ENCODE data around the gene RNF227.
"Not testable (repeated sequence)": the region's sequence is repeated elsewhere in the genome, so short reads cannot be mapped to it uniquely, and the experiment has no call there.

The RNF227 gene

DNA sequence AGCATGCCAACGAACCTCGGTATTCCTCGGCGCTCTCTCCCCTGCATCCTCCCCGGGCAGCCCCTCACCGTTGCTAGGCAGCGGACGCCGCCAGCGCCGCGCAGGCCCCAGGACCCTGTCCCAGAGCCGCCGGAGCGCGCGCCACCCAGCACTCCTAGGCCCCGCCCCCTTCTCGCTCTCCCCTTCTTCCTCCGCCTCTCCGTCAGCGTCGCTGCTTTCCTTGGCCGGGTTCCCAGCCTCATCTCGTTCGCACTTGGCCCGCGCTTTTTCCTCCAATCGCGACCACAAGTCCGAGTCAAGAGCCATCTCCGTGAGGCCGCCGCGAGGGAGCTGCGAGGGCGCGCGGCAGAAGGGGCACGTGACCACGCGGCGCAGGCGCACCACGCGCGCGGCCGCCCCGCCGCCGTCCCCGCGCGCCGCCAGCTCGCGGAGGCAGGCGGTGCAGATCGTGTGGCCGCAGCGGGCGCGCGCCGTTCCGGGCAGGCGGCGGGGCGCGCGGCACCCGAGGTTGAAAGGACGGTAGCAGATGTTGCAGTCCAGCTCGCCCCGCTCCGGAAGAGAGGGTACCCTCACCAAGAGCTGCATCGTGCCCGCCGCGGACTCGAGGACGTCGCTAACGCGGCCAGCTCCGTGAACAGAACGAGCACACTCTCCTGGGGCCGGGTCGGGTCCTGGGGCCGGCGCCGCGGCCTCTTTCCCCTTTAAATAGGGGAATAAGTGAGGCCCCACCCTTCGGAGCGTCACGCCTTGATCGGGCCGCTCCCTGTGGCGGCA, at the start of gene RNF227:
RNF227 (minus strand) TSS at position 679 of the 774 bp plus-strand sequence; CDS start at position 585, 94 bp downstream.
- peak; percentile 84 to 85 for DNase-seq

- DNase-seq, result no peak
Measured at GRCh38 chr17:7961421-7961820, 45.3 kb upstream of the RNF227 start.

- DNase-seq, result no peak
Measured at GRCh38 chr17:7959503-7960253, 43.6 kb upstream of the RNF227 start.

DNA sequence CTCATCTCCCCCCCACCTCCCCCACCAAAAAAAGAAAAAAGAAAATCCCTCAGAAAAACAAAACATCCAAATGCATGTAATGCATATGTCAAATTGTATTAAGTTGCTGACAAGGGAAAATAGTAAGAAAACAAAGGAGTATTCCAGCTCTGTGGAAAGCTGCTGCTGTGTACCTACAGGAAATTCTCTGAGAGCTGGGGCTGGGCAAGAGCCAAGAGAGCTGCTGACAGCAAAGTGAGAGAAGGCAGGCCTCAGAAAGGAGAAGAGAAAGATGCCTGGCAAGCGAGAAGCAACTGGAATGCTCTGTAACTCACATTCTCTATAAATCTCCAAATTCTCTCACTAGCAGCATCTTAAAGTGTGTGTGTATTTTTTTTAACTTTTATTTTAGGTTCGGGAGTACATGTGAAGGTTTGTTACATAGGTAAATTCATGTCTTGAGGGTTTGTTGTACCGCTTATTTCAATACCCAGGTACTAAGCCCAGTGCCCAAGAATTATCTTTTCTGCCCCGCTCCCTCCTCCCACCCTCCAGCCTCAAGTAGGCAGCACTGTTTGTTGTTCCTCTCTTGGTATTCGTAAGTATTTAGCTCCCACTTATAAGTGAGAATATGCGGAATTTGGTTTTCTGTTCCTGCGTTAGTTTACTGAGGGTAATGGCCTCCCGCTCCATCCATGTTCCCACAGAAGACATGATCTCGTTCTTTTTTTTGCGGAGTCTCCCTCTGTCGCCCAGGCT, 40.3 kb upstream of the RNF227 start:
- no peak for DNase-seq

- DNase-seq, result no peak
Measured at GRCh38 chr17:7955414-7956227, 39.5 kb upstream of the RNF227 start.

DNA sequence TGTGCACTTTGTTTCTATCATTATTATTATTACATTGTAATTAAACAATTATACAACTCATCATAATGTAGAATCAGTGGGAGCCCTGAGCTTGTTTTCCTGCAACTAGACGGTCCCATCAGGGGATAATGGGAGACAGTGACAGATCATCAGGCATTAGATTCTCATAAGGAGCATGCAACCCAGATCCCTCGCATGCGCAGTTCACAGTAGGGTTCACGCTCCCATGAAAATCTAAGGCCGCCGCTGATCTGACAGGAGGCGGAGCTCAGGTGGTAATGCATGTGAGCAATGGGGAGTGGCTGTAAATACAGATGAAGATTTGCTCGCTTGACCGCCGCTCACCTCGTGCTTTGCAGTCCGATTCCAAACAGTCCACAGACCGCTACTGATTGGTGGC, 37.2 kb upstream of the RNF227 start:
- DNase-seq, result not testable (repeated sequence)

DNA sequence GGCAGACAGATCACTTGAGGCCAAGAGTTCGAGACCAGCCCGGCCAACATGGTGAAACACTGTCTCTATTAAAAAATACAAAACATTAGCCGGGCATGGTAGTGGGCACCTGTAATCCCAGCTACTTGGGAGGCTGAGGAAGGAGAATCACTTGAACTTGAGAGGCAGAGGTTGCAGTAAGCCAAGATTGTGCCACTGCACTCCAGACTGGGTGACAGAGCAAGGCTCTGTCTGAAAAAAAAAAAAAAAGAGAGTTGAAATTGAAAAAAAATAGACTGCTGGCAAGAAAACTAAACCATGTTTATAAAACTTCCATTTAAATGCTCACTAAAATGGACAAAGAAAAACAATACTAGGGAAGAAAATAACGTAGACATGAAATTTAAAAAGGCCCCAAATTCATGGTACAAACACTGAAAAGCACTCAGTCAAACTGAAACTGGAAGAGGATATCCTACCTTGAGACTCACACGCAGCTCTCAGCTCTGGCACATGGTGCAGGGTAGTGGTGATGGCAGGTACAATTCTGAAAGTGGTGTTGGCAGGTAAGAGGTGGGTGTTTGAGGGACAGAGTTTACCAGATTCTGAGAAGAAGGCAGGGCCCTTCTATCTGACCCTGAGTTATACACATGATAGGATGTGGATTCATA, 35.2 kb upstream of the RNF227 start:
- peak; percentile 18 to 32 for DNase-seq

DNA sequence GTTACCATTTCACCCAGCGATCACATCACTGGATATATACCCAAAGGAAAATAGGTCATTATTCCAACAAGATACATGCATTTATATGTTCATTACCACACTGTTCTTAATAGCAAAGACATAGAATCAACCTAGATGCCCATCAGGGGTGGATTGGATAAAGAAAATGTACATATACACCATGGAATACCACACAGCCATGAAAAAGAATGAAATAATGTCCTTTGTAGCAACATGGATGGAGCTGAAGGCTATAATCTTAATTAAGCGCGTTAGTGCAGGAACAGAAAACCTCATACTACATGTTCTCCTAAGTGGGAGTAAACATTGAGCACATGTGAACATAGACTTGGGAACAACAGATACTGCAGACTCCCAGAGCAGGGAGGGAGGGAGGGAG, 34.5 kb upstream of the RNF227 start:
- no peak for DNase-seq

GRCh38 chr17:7947651-7948050, 31.6 kb upstream of the RNF227 start:
- no peak for DNase-seq

DNA sequence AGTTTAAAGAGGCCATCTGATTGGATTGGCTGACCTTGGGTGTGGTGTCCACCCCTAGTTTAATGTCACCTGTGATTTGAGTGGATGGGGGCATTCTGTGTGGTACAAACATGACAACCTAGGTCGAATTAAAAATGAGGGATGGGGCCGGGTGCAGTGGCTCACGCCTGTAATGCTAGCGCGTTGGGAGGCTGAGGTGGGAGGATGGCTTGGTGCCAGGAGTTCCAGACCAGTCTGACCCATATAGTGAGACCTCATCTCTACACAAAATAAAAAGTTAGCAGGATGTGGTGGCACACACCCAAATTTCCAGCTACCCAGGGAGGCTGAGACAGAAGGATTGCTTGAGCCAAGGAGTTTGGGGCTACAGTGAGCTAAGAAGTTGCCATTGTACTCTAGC, 30.4 kb upstream of the RNF227 start:
- DNase-seq, result no peak

DNA sequence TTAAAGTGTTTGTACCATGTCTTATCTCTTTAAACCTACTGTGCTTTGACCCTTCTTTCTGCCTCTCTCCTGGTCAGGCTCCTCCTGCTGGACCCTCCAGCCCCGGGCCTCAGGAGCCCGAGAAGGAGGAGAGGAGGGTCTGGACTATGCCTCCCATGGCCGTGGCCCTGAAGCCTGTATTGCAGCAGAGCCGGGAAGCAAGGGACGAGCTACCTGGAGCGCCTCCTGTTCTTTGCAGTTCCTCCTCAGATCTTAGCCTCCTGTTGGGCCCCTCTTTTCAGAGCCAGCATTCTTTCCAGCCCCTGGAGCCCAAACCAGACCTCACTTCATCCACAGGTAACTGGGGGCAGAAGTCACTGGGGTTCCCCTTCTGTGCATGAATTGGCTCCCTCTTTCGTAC, 29.6 kb upstream of the RNF227 start:
- no peak for DNase-seq

DNA sequence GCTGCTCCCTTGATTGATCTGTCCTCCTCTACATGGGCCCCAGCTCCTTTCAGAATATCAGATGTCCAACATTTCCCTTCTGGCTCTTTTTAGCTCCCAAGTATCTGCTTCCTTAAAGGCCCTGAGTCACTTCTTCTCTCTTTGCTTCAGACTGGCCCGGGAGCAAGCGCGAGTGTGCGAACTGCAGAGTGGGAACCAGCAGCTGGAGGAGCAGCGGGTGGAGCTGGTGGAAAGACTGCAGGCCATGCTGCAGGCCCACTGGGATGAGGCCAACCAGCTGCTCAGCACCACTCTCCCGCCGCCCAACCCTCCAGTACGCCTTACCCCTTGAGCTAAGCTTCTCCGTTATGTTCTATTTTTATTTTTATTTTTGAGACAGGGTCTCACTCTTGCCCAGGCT, 28.2 kb upstream of the RNF227 start:
- no peak for DNase-seq

GRCh38 chr17:7943291-7943690, 27.2 kb upstream of the RNF227 start:
- DNase-seq, result no peak

DNA sequence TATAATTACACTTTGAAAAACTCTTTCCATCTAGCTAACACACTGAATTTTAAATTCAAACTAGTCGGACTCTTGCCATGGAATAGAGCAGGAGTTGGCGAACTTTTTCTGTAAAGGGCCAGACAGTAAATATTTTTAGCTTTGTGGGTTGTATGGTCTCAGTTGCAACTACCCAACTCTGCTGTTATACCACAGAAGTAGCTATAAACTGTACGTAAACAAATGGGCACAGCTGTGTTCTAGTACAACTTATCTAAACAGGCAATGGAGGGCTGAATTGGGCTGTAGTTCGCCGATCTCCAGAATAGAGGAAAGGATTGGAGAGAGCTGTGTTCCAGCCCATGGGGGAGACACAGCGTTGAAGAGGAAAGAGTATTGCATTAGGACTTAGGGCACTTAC, 24.7 kb upstream of the RNF227 start:
- no peak for DNase-seq

GRCh38 chr17:7940034-7940433, 23.9 kb upstream of the RNF227 start:
- DNase-seq, result no peak

GRCh38 chr17:7935859-7936258, 19.8 kb upstream of the RNF227 start:
- DNase-seq, result no peak

DNA sequence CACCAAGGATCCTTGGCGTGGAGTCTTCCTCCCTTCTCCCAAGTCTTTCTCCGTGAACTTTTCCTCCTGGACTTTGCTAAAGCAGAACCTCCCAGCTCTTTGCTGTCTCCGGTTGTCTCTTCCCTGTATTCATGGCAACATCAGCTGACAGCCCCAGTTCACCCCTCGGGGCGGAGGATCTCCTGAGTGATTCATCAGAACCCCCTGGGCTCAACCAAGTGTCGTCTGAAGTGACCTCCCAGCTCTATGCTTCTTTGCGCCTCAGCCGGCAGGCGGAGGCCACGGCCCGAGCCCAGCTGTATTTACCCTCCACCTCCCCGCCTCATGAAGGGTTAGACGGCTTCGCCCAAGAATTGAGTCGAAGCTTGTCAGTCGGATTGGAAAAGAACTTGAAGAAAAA, 16.9 kb upstream of the RNF227 start:
- no peak for DNase-seq

GRCh38 chr17:7932483-7932891, 16.4 kb upstream of the RNF227 start:
- peak in 1 of 2 donors; percentile 26 for DNase-seq

GRCh38 chr17:7931709-7932482, 15.8 kb upstream of the RNF227 start, which contains the start of the genes CNTROB and TRAPPC1:
CNTROB (plus strand) TSS chr17:7932206; CDS start chr17:7933080, 874 bp downstream.
TRAPPC1 (minus strand) TSS chr17:7931946; CDS start chr17:7931829, 117 bp downstream.
- peak; percentile 99 for DNase-seq

DNA sequence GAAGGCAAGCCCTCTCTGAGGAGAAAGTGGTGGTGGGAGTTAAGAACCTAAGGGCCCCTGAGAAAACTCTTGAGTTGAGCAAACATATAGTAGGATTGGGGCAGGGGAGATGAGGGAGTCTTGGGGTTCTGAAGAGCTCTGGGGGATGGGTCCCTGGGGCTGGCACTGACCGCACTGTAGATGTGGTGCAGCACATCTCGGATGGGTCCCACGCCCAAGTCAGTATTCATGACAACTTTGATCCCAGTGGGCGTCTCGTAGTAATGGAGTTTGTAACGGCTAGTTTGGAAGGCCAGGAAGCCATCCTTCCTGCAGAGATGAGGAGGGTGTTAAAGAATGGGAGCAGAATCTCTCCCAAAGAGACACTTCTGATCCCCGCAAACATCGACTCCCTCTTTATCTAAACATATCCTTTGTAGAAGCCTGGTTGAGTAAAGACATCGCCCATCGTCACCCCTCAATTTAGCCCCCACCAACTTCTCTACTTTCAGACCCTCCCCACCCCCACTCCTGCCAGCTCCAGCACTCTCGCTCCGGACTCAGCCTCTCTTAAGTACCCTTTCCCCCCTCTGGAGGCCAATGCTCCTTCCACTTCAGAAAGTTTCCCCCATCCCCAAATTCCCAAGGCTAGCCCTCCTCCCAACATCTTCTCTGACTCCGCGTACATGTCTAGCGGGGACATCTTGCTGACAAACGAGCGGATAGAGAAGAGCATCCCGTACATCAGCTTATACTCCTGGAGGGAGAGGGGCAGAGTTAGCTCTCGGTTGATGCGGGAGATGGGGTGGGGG, 14.9 kb upstream of the RNF227 start:
- no peak for DNase-seq
